ENCODE measurements around the gene KCNQ5.

The KCNQ5 gene

GRCh38 chr6:73078908-73079610, 457.2 kb downstream of the KCNQ5 start:
- no peak for DNase-seq

GRCh38 chr6:73079611-73079955, 457.7 kb downstream of the KCNQ5 start:
- DNase-seq: no peak

GRCh38 chr6:73079978-73080377, 458.1 kb downstream of the KCNQ5 start:
- DNase-seq: no peak

GRCh38 chr6:73081955-73082354, 460.1 kb downstream of the KCNQ5 start:
- no peak for DNase-seq

- DNase-seq: no peak
These were observed 462.0 kb downstream of the KCNQ5 start for GRCh38 chr6:73083886-73084285.

- no peak for DNase-seq
These were observed 463.6 kb downstream of the KCNQ5 start for GRCh38 chr6:73085443-73085871.

- no peak for DNase-seq
These were observed 464.9 kb downstream of the KCNQ5 start for GRCh38 chr6:73086726-73087125.

GRCh38 chr6:73088138-73088813, 466.4 kb downstream of the KCNQ5 start:
- DNase-seq: no peak

- DNase-seq: no peak
These were observed 483.1 kb downstream of the KCNQ5 start for GRCh38 chr6:73104921-73105320.

GRCh38 chr6:73107016-73107415, 485.2 kb downstream of the KCNQ5 start:
- no peak for DNase-seq

- DNase-seq: no peak
These were observed 487.1 kb downstream of the KCNQ5 start for GRCh38 chr6:73108949-73109348.

- no peak for DNase-seq
These were observed 487.8 kb downstream of the KCNQ5 start for GRCh38 chr6:73109659-73110058.

- no peak for DNase-seq
These were observed 494.5 kb downstream of the KCNQ5 start for GRCh38 chr6:73116330-73116729.

- no peak for DNase-seq
These were observed 499.6 kb downstream of the KCNQ5 start for GRCh38 chr6:73121421-73121993.

- no peak for DNase-seq
These were observed 501.9 kb downstream of the KCNQ5 start for GRCh38 chr6:73123632-73124329.

- DNase-seq: peak; percentile 84
These were observed 508.0 kb downstream of the KCNQ5 start for GRCh38 chr6:73129653-73130443.

- DNase-seq: no peak
These were observed 509.8 kb downstream of the KCNQ5 start for GRCh38 chr6:73131706-73132105.

- peak; percentile 36 for DNase-seq
These were observed 512.7 kb downstream of the KCNQ5 start for GRCh38 chr6:73134588-73134987.

- DNase-seq: no peak
These were observed 518.0 kb downstream of the KCNQ5 start for GRCh38 chr6:73139681-73140383.

- DNase-seq: no peak
These were observed 521.7 kb downstream of the KCNQ5 start for GRCh38 chr6:73143551-73143950.

GRCh38 chr6:73144516-73144915, 522.7 kb downstream of the KCNQ5 start:
- no peak for DNase-seq

- DNase-seq: peak; percentile 52
These were observed 523.8 kb downstream of the KCNQ5 start for GRCh38 chr6:73145690-73146089.

All from activated CD4-positive, alpha-beta T cell treated with anti-CD3 and anti-CD28 coated beads, Interleukin-10, Interleukin-2, amounts not matched to agents 100 ng/mL and 50 ng/mL, durations not matched to agents 16 hours and 8 hours (primary cell).